T47D (cell line): ENCODE data around the gene ATL1.
A peak's percentile ranks its signal among the peaks of the same experiment; 100 is the strongest.
"Not testable (repeated sequence)": the region's sequence is repeated elsewhere in the genome, so short reads cannot be mapped to it uniquely, and the experiment has no call there.

ENCODE experiments used
- DNase-seq, 2 experiments: peaks; one replicate each; pipeline versions ENCODE4 v3.0.0 to v3.0.0-alpha.2; 2011 to 2012; ENCODE audit warnings: low read depth in 1 of 2, low spot score in 1 of 2
- JUND ChIP-seq: IDR thresholded peaks from 2 replicates; pipeline ENCODE4 v1.6.1; 2012; ENCODE audit warnings: low read depth
- in situ Hi-C: cut with HindIII; loops from 2 replicates; pipeline ENCODE4 v1.10.0; 2016; ENCODE audit warnings: low sequenced_read_pairs, low pct_unique_long_range_greater_than_20kb

ATL1 gene

GRCh38 chr14:50530358-50530757 is 29.6 kb upstream of the ATL1 start:
- no peak for TF ChIP-seq JUND
- DNase-seq = no peak
- in situ Hi-C loops = no loop called here

GRCh38 chr14:50530794-50531365 is 29.1 kb upstream of the ATL1 start:
- in situ Hi-C loops = no loop called here
- no peak for TF ChIP-seq JUND
- DNase-seq = no peak

- in situ Hi-C loops = no loop called here
- no peak for TF ChIP-seq JUND
- peak; percentile 33 to 44 for DNase-seq
Measured at GRCh38 chr14:50531595-50532501, 28.1 kb upstream of the ATL1 start.

DNA sequence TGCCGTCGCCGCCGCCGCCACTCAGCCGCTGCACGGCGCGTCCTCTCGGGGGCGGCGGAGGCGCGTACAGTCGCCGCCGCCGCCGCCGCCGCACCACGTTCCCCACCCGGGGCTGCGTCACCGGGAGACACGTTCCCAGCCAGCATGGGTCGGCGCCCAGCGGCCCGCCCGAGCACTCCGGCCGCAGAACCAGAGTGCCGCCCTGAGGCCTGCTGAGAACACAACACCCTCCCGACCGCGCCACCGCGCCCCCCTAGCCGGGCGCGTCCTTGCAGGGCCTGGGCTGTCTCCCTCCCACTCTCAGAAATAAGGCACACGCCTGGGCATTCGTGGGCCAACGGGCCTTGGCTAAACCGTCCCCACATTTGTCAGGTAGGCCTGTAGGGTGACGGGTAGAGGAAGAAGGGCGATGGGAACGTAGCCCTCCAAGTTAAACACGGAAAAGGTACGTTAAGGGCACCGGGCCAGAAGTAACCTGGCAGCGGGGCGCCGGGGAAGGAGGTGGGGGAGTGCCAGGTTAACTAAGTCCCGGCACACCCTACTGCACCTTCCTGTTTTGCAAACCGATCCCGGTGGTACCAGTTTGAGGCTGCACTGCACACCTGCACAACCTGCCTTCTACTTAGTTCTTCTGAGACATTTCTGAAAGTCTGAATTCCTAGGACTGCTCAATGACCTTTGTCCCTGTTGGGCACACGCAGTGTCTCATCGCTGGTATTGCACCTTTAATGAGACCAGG is 27.3 kb upstream of the ATL1 start, which contains the start of gene MAP4K5:
MAP4K5 (minus strand) TSS at position 68 of the 739 bp plus-strand sequence. CDS start 520 bp downstream, outside the sequence.
- no peak for TF ChIP-seq JUND
- DNase-seq = peak; percentile 88 to 94
- in situ Hi-C loops = no loop called here

GRCh38 chr14:50533241-50533705 is 26.7 kb upstream of the ATL1 start:
- TF ChIP-seq JUND = no peak
- DNase-seq = no peak
- in situ Hi-C loops = no loop called here

DNA sequence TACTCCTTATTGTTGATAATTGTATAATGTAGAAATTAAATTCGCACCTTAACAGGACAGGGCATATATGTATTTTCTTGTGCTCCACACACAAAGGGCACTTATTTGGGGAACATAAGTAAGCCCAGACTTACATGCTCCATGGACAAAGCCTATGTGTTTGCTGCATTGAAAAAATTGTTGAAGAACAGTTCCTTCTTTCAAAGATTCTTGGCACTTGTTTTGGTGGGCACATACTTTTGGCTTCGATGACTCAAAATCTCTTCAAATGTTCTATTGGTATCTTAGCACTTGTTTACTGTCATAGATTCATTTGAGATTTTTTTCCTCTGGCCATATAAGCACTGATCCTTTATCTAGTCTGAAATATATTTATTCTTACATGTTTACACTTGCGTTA is 26.1 kb upstream of the ATL1 start:
- in situ Hi-C loops = no loop called here
- no peak for DNase-seq
- 0 out of 2 replicates have a peak, but pooled peaks have one; percentile 28 for TF ChIP-seq JUND

DNA sequence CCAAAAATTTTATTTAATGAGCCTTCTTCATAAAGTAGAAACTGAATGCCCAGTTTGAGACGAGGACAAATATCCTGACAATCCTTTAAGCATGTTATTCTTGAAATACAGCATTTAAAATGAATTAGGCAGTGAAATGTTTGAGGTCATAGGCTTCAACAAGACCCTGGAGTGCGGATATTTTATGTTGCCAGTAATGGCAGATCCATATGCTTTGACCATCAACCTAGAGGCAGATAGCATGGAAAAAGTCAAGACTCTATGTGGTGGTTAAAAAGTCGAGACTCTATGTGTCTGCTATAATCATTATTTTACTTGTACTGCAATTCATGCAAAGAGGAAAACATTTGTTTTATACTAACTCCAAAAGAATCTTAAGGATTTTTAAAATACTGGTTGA is 25.5 kb upstream of the ATL1 start:
- no peak for TF ChIP-seq JUND
- in situ Hi-C loops = no loop called here
- no peak for DNase-seq

- DNase-seq = no peak
- in situ Hi-C loops = no loop called here
- no peak for TF ChIP-seq JUND
Measured at GRCh38 chr14:50534997-50535396, 24.9 kb upstream of the ATL1 start.

DNA sequence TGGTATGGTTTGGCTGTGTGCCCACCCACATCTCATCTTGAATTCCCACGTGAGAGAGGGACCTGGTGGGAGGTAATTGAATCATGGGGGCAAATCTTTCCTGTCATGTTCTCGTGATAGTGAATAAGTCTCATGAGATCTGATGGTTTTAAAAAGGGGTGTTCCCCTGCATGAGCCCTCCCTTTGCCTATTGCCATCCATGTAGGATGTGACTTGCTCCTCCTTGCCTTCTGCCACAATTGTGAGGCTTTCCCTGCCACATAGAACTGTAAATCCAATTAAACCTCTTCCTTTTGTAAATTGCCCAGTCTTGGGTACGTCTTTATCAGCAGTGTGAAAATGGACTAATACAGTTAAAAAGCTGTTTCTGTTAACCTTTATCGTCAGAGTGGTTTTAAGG is 21.9 kb upstream of the ATL1 start:
- in situ Hi-C loops, DNase-seq: not testable (repeated sequence)

- TF ChIP-seq JUND = no peak
- in situ Hi-C loops = no loop called here
- DNase-seq = no peak
Measured at GRCh38 chr14:50539051-50539450, 20.9 kb upstream of the ATL1 start.

GRCh38 chr14:50541159-50541567 is 18.8 kb upstream of the ATL1 start:
- in situ Hi-C loops = no loop called here
- no peak for DNase-seq

GRCh38 chr14:50542941-50543418 is 17.0 kb upstream of the ATL1 start:
- in situ Hi-C loops = no loop called here
- no peak for TF ChIP-seq JUND
- peak in 1 of 2 experiments; percentile 82 for DNase-seq

More at GRCh38 chr14:50541159-50541567, 18.8 kb upstream of the ATL1 start:
- TF ChIP-seq JUND = no peak
